ENCODE measurements around the gene C1orf232. TPM values are rescaled to one million over a fixed set of nuclear protein-coding genes. Genes with fewer than 3 reads are reported as not detected.
A peak's percentile ranks its signal among the peaks of the same experiment; 100 is the strongest.

The C1orf232 gene
- total and polyA plus RNA-seq, 9 of the 15 experiments (the other 6 are each of a cell fraction or from before 2014, with no cell fraction given) = not detected

GRCh38 chr1:26161415-26162219 is 7.1 kb downstream of the C1orf232 start (continued):
- peak; percentile 94 for TF ChIP-seq ZNF511 (CRISPR knock-in tag; IDR thresholded peaks at IDR 0.05)
- TF ChIP-seq ZBTB43 (CRISPR knock-in tag; IDR thresholded peaks at IDR 0.05) = no peak
- TF ChIP-seq ARHGAP35 (IDR thresholded peaks at IDR 0.05; ENCODE audit: partially characterized antibody) = no peak
- TF ChIP-seq ZNF318 (IDR thresholded peaks at IDR 0.05; ENCODE audit: borderline replicate concordance in 1 of 2, low read depth in 1 of 2) = no peak
- peak; percentile 88 for TF ChIP-seq ARID4B (CRISPR knock-in tag; IDR thresholded peaks at IDR 0.05)
- TF ChIP-seq ERF (CRISPR knock-in tag; IDR thresholded peaks at IDR 0.05) = peak; percentile 91
- TF ChIP-seq YY1 (IDR thresholded peaks at IDR 0.05; ENCODE audit: borderline replicate concordance in 1 of 3, control insufficient read depth in 1 of 3, extremely low read depth in 1 of 3, insufficient read depth in 3 of 3, insufficient read length in 1 of 3, insufficient replicate concordance in 2 of 3, low read depth in 1 of 3, low read length in 2 of 3) = peak in 2 of 3 experiments; percentile 42 to 58
- no peak for TF ChIP-seq HEY1 (CRISPR knock-in tag; IDR thresholded peaks at IDR 0.05; ENCODE audit: borderline replicate concordance)
